ENCODE results near the gene MTSS2.

Gene MTSS2

GRCh38 chr16:70714581-70715054 lies 28.8 kb upstream of the MTSS2 start:
- DNase-seq, result no peak

- DNase-seq, result no peak
Observed at GRCh38 chr16:70713824-70714223, 28.0 kb upstream of the MTSS2 start.

GRCh38 chr16:70713342-70713741 lies 27.5 kb upstream of the MTSS2 start:
- DNase-seq, result no peak

- no peak for DNase-seq
Observed at GRCh38 chr16:70712942-70713341, 27.1 kb upstream of the MTSS2 start.

- no peak for DNase-seq
Observed at GRCh38 chr16:70712359-70712758, 26.5 kb upstream of the MTSS2 start.

GRCh38 chr16:70711211-70712031 lies 25.6 kb upstream of the MTSS2 start:
- DNase-seq, result no peak

GRCh38 chr16:70710422-70711210 lies 24.8 kb upstream of the MTSS2 start:
- no peak for DNase-seq

- no peak for DNase-seq
Observed at GRCh38 chr16:70709942-70710341, 24.1 kb upstream of the MTSS2 start.

- DNase-seq, result no peak
Observed at GRCh38 chr16:70709457-70709856, 23.6 kb upstream of the MTSS2 start.

- no peak for DNase-seq
Observed at GRCh38 chr16:70708366-70709246, 22.8 kb upstream of the MTSS2 start.

- DNase-seq, result no peak
Observed at GRCh38 chr16:70706948-70707465, 21.2 kb upstream of the MTSS2 start.

GRCh38 chr16:70705056-70705455 lies 19.2 kb upstream of the MTSS2 start:
- DNase-seq, result no peak

- DNase-seq, result no peak
Observed at GRCh38 chr16:70704586-70704985, 18.7 kb upstream of the MTSS2 start.

- DNase-seq, result no peak
Observed at GRCh38 chr16:70703835-70704381, 18.1 kb upstream of the MTSS2 start.

- no peak for DNase-seq
Observed at GRCh38 chr16:70703041-70703834, 17.4 kb upstream of the MTSS2 start.

GRCh38 chr16:70702624-70703023 lies 16.8 kb upstream of the MTSS2 start:
- no peak for DNase-seq

- no peak for DNase-seq
Observed at GRCh38 chr16:70701998-70702397, 16.1 kb upstream of the MTSS2 start.

- DNase-seq, result no peak
Observed at GRCh38 chr16:70701596-70701995, 15.7 kb upstream of the MTSS2 start.

GRCh38 chr16:70701036-70701435 lies 15.2 kb upstream of the MTSS2 start:
- DNase-seq, result no peak

- no peak for DNase-seq
Observed at GRCh38 chr16:70700101-70701020, 14.5 kb upstream of the MTSS2 start.

Measured in bone marrow (tissue), 2 donors.